Measurements from ENCODE around the gene KIF17.

The KIF17 gene

GRCh38 chr1:20630729-20631128, 87.1 kb downstream of the KIF17 start:
- DNase-seq (ENCODE audit: low read depth in 2 of 2, low spot score in 1 of 2): no peak

- no peak for DNase-seq (ENCODE audit: low read depth in 2 of 2, low spot score in 1 of 2)
These were observed 91.3 kb downstream of the KIF17 start for GRCh38 chr1:20626524-20626923.

GRCh38 chr1:20626098-20626427, 91.7 kb downstream of the KIF17 start:
- DNase-seq (ENCODE audit: low read depth in 2 of 2, low spot score in 1 of 2): no peak

- DNase-seq (ENCODE audit: low read depth in 2 of 2, low spot score in 1 of 2): no peak
These were observed 92.4 kb downstream of the KIF17 start for GRCh38 chr1:20625176-20626097.

- no peak for DNase-seq (ENCODE audit: low read depth in 2 of 2, low spot score in 1 of 2)
These were observed 93.1 kb downstream of the KIF17 start for GRCh38 chr1:20624709-20625108.

GRCh38 chr1:20621012-20621411, 96.8 kb downstream of the KIF17 start:
- no peak for DNase-seq (ENCODE audit: low read depth in 2 of 2, low spot score in 1 of 2)

GRCh38 chr1:20619999-20620398, 97.8 kb downstream of the KIF17 start:
- DNase-seq (ENCODE audit: low read depth in 2 of 2, low spot score in 1 of 2): no peak

GRCh38 chr1:20618550-20618949, 99.3 kb downstream of the KIF17 start:
- DNase-seq (ENCODE audit: low read depth in 2 of 2, low spot score in 1 of 2): no peak

GRCh38 chr1:20616847-20617487, 100.8 kb downstream of the KIF17 start:
- DNase-seq (ENCODE audit: low read depth in 2 of 2, low spot score in 1 of 2): no peak

GRCh38 chr1:20615946-20616846, 101.6 kb downstream of the KIF17 start:
- DNase-seq (ENCODE audit: low read depth in 2 of 2, low spot score in 1 of 2): no peak

- DNase-seq (ENCODE audit: low read depth in 2 of 2, low spot score in 1 of 2): no peak
These were observed 103.7 kb downstream of the KIF17 start for GRCh38 chr1:20614131-20614579.

Measured in stimulated activated CD8-positive, alpha-beta memory T cell treated with anti-CD3 and anti-CD28 coated beads, Interleukin-4, amount 100 ng/mL, for 1 hour (primary cell).